Measurements from ENCODE around the gene ZBTB12. TPM values are rescaled to one million over a fixed set of nuclear protein-coding genes. Genes with fewer than 3 reads are reported as not detected.

The ZBTB12 gene
- total and polyA plus RNA-seq, 2 of the 13 experiments (the other 11 are each of a cell fraction or from before 2014, with no cell fraction given) = 4.8 to 6.0 TPM

DNA sequence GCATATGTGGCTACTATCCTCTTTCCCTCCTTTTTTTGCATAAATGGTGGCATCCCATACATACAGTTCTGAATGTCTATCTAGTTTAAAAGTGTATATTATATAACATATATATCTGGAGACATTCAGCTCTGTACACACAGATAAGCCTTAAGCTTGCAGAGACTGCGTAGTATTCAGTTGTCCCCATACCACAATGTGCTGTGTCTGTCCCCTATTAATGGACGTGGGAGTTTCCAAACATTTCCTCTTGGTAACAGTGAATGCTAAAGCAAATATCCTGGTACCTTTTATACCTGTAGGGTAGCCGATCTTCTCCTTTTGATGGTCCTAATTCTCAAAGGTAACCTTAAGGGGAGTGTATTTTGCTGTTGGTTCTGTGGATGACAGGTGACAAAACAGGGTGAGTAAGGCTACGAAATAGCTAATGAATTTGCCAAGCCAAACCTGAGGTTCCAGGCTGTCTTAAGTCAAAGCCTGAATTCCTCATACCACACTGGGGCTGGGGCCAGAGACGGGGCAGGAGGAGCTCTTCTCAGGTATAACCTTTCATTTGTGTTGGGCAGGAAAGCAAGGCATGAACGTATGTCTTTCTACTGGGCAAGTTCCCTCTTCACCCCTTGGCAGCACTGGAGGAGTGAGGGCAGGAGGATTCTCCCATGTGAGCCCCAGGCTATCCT lies 17.9 kb upstream of the ZBTB12 start:
- no TSS peak for BruUV-seq (replicated peaks)
- no peak for DNase-seq (ENCODE audit: low spot score)
- intact Hi-C loops (cut with micrococcal nuclease; ENCODE audit: unreplicated experiment) = loop anchor here (10.0 kb wide), 1 partner anchor 145 kb away; the partner anchor contains the start of gene VWA7

More for the DNA sequence above, 17.9 kb upstream of the ZBTB12 start:
- Histone ChIP-seq H3K9ac (ENCODE audit: insufficient read depth, low read depth, low read length) (no peak overlapping the region), H3K4me2 (ENCODE audit: low read depth, low read length) (no peak overlapping the region), H3K79me2 (ENCODE audit: insufficient read depth, low read length) (no peaks in the 10 kb centered on the region), H3K27ac (ENCODE audit: extremely low read length, insufficient read depth, low read length) (no peak overlapping the region), H3K36me3 (replicated peaks in 1 of 2; ENCODE audit: control insufficient read depth in 1 of 2, insufficient read depth in 2 of 2, low read length in 2 of 2) (no peaks in the 10 kb centered on the region), H4K20me1 (ENCODE audit: insufficient read depth, low read length) (no peaks in the 10 kb centered on the region), H3K27me3 (ENCODE audit: control insufficient read depth in 1 of 2, insufficient read depth in 2 of 2, low read length in 2 of 2) (no peaks in the 10 kb centered on the region; a peak in 1 of 5 replicates), H2AFZ (ENCODE audit: low read length) (no peak overlapping the region), H3K9me3 (ENCODE audit: low read length) (no peaks in the 10 kb centered on the region), H3K4me3 (replicated peaks in 1 of 3; ENCODE audit: insufficient read depth in 1 of 3, low read depth in 2 of 3, low read length in 3 of 3) (no peak overlapping the region), H3K4me1 (ENCODE audit: insufficient read depth, low read length) (peaks cover 53% of the 10 kb centered on the region)
- ChIA-PET CTCF (ENCODE audit: low intra/inter-chr PET ratio, low total read pairs) (no interaction called here), POLR2A (interaction anchor here (0.8 to 5.6 kb wide), 6 partner anchors 10 to 57 kb away, joined by 3 to 35 read pairs (median 10); partner anchors contain the start of genes CFB and NEU1)
- TF ChIP-seq ZNF263 (CRISPR knock-in tag; IDR thresholded peaks at IDR 0.05) (no peak), MBNL3 (CRISPR knock-in tag; conservative IDR thresholded peaks at IDR 0.05) (no peak), ZNF264 (CRISPR knock-in tag; IDR thresholded peaks at IDR 0.05) (no peak), MIXL1 (CRISPR knock-in tag; IDR thresholded peaks at IDR 0.05) (no peak), ELF4 (CRISPR knock-in tag; IDR thresholded peaks at IDR 0.05; ENCODE audit: borderline replicate concordance) (no peak), CCDC6 (CRISPR knock-in tag; IDR thresholded peaks at IDR 0.05) (no peak), RAD21 (CRISPR knock-in tag; IDR thresholded peaks at IDR 0.05) (no peak), KLF12 (CRISPR knock-in tag; IDR thresholded peaks at IDR 0.05; ENCODE audit: borderline replicate concordance) (no peak), TBL1XR1 (IDR thresholded peaks at IDR 0.05; ENCODE audit: borderline replicate concordance, low read length, partially characterized antibody) (no peak), NFIC (IDR thresholded peaks at IDR 0.05; ENCODE audit: low read length) (no peak), SMARCC2 (IDR thresholded peaks at IDR 0.05) (no peak), ZNF441 (CRISPR knock-in tag; IDR thresholded peaks at IDR 0.05; ENCODE audit: borderline replicate concordance) (no peak)
- TF ChIP-seq, protein P1, sequence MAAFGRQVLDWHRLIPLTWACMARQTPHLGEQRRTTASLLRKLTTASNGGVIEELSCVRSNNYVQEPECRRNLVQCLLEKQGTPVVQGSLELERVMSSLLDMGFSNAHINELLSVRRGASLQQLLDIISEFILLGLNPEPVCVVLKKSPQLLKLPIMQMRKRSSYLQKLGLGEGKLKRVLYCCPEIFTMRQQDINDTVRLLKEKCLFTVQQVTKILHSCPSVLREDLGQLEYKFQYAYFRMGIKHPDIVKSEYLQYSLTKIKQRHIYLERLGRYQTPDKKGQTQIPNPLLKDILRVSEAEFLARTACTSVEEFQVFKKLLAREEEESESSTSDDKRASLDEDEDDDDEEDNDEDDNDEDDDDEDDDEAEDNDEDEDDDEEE (CRISPR knock-in tag; IDR thresholded peaks at IDR 0.05) = no peak
- ATAC-seq = no peak
- FAIRE-seq = no peak
- 17% methylated on average over 6 of the region's 6 CpGs for WGBS (ENCODE audit: low lambda C conversion rate)
- in situ Hi-C loops (cut with HindIII; ENCODE audit: extremely low pct_ligation_motif_present, low pct_unique_long_range_greater_than_20kb) = loop anchor here (25.0 kb wide), 1 partner anchor 1043 kb away; the partner anchor contains the start of genes BRD2 and HLA-DMA

Measured in HepG2 (cell line).